ENCODE measurements around the gene GFOD2. TPM values are rescaled to one million over a fixed set of nuclear protein-coding genes. Genes with fewer than 3 reads are reported as not detected.

The GFOD2 gene
- total and polyA plus RNA-seq, 12 donors, result 6.0 to 10.9 (median 8.2) TPM

DNA sequence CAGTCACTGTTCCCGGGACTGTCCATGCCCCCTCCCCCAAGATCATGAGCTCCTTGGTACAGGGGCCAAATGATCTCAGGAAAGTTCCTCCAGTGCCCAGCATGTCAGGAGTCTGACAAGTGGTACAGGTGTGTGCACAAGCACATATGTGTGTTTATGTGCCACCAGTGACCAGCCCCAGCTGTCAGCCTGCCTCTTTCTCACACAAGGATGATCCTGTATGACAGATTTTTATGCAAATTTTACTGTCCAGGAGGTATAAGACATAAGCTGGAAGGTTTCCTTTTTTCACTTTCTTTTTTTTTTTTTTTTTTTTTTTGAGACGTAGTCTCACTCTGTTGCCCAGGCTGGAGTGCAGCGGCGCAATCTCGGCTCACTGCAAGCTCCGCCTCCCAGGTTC lies 31.4 kb upstream of the GFOD2 start:
- TF ChIP-seq, protein P1, sequence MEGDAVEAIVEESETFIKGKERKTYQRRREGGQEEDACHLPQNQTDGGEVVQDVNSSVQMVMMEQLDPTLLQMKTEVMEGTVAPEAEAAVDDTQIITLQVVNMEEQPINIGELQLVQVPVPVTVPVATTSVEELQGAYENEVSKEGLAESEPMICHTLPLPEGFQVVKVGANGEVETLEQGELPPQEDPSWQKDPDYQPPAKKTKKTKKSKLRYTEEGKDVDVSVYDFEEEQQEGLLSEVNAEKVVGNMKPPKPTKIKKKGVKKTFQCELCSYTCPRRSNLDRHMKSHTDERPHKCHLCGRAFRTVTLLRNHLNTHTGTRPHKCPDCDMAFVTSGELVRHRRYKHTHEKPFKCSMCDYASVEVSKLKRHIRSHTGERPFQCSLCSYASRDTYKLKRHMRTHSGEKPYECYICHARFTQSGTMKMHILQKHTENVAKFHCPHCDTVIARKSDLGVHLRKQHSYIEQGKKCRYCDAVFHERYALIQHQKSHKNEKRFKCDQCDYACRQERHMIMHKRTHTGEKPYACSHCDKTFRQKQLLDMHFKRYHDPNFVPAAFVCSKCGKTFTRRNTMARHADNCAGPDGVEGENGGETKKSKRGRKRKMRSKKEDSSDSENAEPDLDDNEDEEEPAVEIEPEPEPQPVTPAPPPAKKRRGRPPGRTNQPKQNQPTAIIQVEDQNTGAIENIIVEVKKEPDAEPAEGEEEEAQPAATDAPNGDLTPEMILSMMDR (IDR thresholded peaks at IDR 0.05), result no peak
- Histone ChIP-seq H3K9me3 (no peaks in the 10 kb centered on the region), H3K27ac (no peak overlapping the region), H3K36me3 (peaks cover 0 to 34% (median 0%) of the 10 kb centered on the region in 9 donors), H3K4me1 (no peaks in the 10 kb centered on the region), H3K27me3 (no peaks in the 10 kb centered on the region), H3K4me3 (no peak overlapping the region)
- DNase-seq (no peak), ATAC-seq (no peak)
- intact Hi-C loops (cut with DNase I), result no loop called here
- WGBS, 2 donors, result 92 to 94% methylated on average over 5 to 6 of the region's 6 CpGs

GRCh38 chr16:67749436-67750078 lies 30.4 kb upstream of the GFOD2 start:
- intact Hi-C loops (cut with DNase I), result no loop called here
- TF ChIP-seq, protein P1 (IDR thresholded peaks at IDR 0.05), result no peak
- 92 to 94% methylated on average over 3 of the region's 3 CpGs for WGBS, 2 donors
- ATAC-seq (no peak), DNase-seq (no peak)
- no peaks in the 10 kb centered on the region for H3K4me1 ChIP-seq
- H3K4me3 ChIP-seq, result no peak overlapping the region
- H3K27me3 ChIP-seq, result no peaks in the 10 kb centered on the region
- H3K27ac ChIP-seq, result no peak overlapping the region
- peaks cover 0 to 36% (median 0%) of the 10 kb centered on the region in 9 donors for H3K36me3 ChIP-seq
- no peaks in the 10 kb centered on the region for H3K9me3 ChIP-seq

DNA sequence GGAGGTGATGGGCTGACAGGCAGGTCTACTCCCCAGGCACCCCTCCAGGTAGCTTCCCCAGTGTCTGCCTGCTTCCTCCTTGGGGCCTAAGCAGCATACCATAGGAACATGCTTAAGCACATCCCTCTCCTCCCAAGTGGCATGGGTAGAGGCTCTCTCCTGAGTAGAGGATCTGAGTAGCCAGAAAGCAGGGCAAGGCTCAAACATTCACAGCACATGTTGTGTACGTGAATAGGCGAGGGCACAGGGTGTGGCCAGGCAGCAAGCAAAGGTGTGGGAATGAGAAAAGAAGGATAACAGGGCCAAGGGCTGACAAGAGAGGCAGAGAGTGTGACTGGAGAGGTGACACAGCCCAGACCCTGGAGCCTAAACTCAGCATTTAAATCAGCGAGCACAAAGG lies 29.7 kb upstream of the GFOD2 start:
- ATAC-seq, result peak in 1 of 8 donors; percentile 46
- H3K9me3 ChIP-seq, result no peaks in the 10 kb centered on the region
- no peaks in the 10 kb centered on the region for H3K4me1 ChIP-seq
- H3K36me3 ChIP-seq, result peaks cover 0 to 37% (median 7%) of the 10 kb centered on the region in 9 donors
- intact Hi-C loops (cut with DNase I), result no loop called here
- no peak for DNase-seq
- H3K27ac ChIP-seq, result no peak overlapping the region
- TF ChIP-seq, protein P1 (IDR thresholded peaks at IDR 0.05), result no peak
- WGBS, 2 donors, result 96 to 97% methylated on average over 3 of the region's 3 CpGs
- H3K27me3 ChIP-seq, result no peaks in the 10 kb centered on the region
- H3K4me3 ChIP-seq, result no peak overlapping the region

DNA sequence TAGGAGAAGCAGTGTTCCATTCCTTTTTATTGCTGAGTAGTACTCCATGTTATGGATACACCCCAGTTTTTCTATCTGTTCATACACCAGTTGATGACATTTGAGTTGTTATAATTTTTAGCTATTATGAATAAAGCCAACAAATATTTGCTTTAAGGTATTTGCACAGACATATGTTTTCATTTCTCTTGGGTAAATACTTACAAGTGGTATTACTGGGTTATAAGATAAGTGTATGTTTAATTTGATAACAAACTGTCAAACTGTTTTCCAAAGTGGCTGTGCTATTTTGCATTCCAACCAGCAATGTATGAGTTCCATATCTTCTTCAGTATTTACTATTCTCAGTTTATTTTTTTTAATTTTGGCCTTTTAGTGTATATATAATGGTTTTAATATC lies 27.7 kb upstream of the GFOD2 start:
- no peak for DNase-seq
- ATAC-seq, result no peak
- TF ChIP-seq, protein P1 (IDR thresholded peaks at IDR 0.05), result no peak
- no peak overlapping the region for H3K4me3 ChIP-seq
- no peaks in the 10 kb centered on the region for H3K27me3 ChIP-seq
- H3K36me3 ChIP-seq, result peaks cover 0 to 41% (median 25%) of the 10 kb centered on the region in 9 donors
- intact Hi-C loops (cut with DNase I), result no loop called here
- no peaks in the 10 kb centered on the region for H3K9me3 ChIP-seq
- H3K4me1 ChIP-seq, result no peaks in the 10 kb centered on the region
- H3K27ac ChIP-seq, result no peak overlapping the region

Measured in heart right ventricle (tissue), 16 donors.